Chondrocyte (in vitro differentiated cells): ENCODE results near the gene LAPTM5. TPM values are rescaled to one million over a fixed set of nuclear protein-coding genes. Genes with fewer than 3 reads are reported as not detected.
A peak's percentile ranks its signal among the peaks of the same experiment; 100 is the strongest.

Experiments used
- DNase-seq: peaks from one replicate; pipeline ENCODE4 v3.0.0; 2021; ENCODE audit warnings: mixed read lengths, low spot score
- H3K27ac Mint-ChIP-seq: one replicate; pipeline ENCODE4 v1.8.0; 2021; ENCODE audit warnings: mild to moderate bottlenecking, moderate library complexity, mixed read lengths; ENCODE audit not compliant: unreplicated experiment
- H3K27me3 Mint-ChIP-seq: 2 replicates; pipeline ENCODE4 v1.8.0; 2021; ENCODE audit warnings: low read depth, mixed read lengths
- H3K36me3 Mint-ChIP-seq: 2 replicates; pipeline ENCODE4 v1.8.0; 2021; ENCODE audit warnings: low read depth, mixed read lengths
- H3K4me1 Mint-ChIP-seq: 2 replicates; pipeline ENCODE4 v1.8.0; 2021; ENCODE audit warnings: low read depth, mild to moderate bottlenecking, mixed read lengths
- H3K4me3 Mint-ChIP-seq: one replicate; pipeline ENCODE4 v1.8.0; 2021; ENCODE audit warnings: mild to moderate bottlenecking, moderate library complexity, mixed read lengths; ENCODE audit not compliant: unreplicated experiment
- H3K9me3 Mint-ChIP-seq: 2 replicates; pipeline ENCODE4 v1.8.0; 2021; ENCODE audit warnings: low read depth, mixed read lengths
- CTCF ChIP-seq: fragments of 200-600 bp; sonication (generic); IDR thresholded peaks from 2 replicates; pipeline ENCODE4 v1.5.0; 2021; ENCODE audit warnings: antibody characterized with exemption, mild to moderate bottlenecking, moderate library complexity
- total RNA-seq: library from RNA; stranded (reverse); gene quantifications from 3 replicates; pipeline ENCODE4 v1.2.1, GENCODE V29; 2021

LAPTM5 gene
- total RNA-seq, 1 donor from 2014 or later, result not detected

DNA sequence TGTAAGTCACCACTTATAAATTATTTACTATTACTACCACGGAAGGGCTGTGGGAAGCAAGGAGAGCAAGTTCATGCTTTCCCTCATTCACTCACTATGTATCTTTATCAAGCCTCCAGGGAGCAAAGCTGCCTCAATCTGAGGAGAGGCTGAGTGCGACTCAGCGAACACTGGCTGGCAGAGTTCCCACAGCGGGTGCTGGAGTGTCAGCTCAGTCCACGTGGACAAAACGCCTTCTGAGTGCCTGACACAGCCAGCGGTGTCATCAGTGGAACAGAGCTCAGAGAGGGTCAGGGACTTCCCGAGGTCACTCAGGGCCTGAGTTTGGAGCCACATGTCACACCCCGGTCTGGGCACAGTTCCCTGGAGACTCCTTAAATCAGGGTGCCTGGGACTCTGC is 51.0 kb downstream of the LAPTM5 start:
- no peaks in the 10 kb centered on the region for H3K36me3 Mint-ChIP-seq
- H3K27ac Mint-ChIP-seq, result no peak overlapping the region
- H3K27me3 Mint-ChIP-seq, result peaks cover 13% of the 10 kb centered on the region
- H3K9me3 Mint-ChIP-seq, result no peaks in the 10 kb centered on the region
- no peak for TF ChIP-seq CTCF
- DNase-seq, result no peak
- no peaks in the 10 kb centered on the region for H3K4me1 Mint-ChIP-seq
- H3K4me3 Mint-ChIP-seq, result no peak overlapping the region

DNA sequence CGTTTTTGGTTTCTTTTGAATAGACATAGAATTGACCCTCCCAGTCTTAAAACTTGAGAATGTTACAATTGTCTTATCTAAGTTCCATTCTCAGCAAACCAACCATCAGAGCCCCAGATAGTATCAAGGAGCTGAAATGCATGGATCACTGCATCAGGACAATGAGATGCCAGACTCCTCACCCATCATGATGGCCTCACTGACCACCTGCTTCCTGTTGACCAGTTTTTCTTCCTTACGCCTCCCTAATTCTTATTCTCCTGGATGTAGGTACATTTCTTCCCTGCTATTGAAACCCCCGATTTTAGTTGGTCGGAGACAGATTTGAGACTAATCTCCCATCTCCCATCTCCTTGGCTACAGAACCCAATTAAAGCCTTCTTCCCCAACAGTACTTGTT is 51.9 kb downstream of the LAPTM5 start:
- Mint-ChIP-seq H3K4me1 (no peaks in the 10 kb centered on the region), H3K9me3 (no peaks in the 10 kb centered on the region), H3K27ac (no peak overlapping the region), H3K4me3 (no peak overlapping the region), H3K27me3 (peaks cover 13% of the 10 kb centered on the region), H3K36me3 (no peaks in the 10 kb centered on the region)
- TF ChIP-seq CTCF, result no peak
- DNase-seq, result no peak

DNA sequence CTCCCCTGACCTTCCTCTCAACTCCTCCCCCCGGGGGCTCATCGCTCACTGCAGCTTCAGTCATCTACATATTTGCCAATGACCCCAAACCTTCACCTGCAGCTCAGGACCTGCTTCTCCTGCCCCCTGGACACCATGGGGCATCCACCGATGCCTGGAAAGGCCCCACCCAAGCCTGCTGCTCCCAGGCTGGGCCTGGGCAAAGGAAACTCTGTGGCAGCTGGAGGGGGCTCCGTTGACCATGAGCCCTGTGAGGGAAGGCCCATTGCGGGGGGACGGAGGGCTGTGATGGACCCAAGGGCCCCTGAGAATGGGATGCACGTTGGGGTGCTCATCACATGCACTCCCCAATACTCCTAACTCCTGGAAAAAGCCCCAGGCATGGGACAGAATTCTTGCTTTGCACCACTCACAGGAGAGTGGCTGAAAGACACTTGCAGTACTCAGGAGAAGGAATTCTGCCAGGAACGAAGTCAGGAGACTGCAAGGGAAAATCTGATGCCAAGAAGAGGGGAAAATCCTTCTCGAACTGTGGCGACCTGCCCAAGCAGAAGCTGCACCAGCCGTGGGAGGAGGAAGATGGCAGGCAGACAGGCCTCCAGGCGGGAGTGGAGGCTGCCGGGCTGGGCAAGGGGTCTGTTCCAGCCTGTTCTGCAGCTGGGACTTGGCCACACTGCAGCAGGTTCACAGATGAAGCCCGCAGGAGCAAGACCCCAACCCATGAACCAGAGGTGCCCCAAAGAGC is 52.6 kb downstream of the LAPTM5 start:
- TF ChIP-seq CTCF, result no peak
- Mint-ChIP-seq H3K9me3 (no peaks in the 10 kb centered on the region), H3K4me1 (no peaks in the 10 kb centered on the region), H3K4me3 (no peak overlapping the region), H3K36me3 (no peaks in the 10 kb centered on the region), H3K27ac (no peak overlapping the region), H3K27me3 (peaks cover 13% of the 10 kb centered on the region)
- peak; percentile 67 for DNase-seq

DNA sequence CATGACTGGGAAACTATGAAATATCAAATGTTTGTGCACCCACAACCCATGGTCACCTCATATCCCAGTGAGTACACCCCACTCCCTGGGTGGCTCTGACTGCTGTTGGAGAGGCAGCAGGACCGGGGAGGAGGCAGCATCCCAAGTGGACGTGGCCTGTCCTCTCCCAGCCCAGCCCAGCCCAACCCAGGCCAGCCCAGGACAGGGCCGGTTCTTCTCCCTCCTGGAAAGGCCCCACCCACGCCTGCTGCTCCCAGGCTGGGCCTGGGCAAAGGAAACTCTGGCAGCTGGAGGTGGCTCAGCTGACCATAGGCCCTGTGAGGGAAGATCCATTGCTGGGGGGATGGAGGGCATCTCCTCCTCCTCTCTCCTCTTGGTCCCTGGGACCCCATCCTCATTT is 53.3 kb downstream of the LAPTM5 start:
- Mint-ChIP-seq H3K27ac (no peak overlapping the region), H3K4me1 (no peaks in the 10 kb centered on the region), H3K27me3 (peaks cover 10% of the 10 kb centered on the region), H3K4me3 (no peak overlapping the region), H3K9me3 (no peaks in the 10 kb centered on the region), H3K36me3 (no peaks in the 10 kb centered on the region)
- peak; percentile 67 for DNase-seq
- no peak for TF ChIP-seq CTCF

GRCh38 chr1:30702823-30703222 is 54.8 kb downstream of the LAPTM5 start:
- TF ChIP-seq CTCF, result no peak
- no peak overlapping the region for H3K27ac Mint-ChIP-seq
- H3K27me3 Mint-ChIP-seq, result peaks cover 10% of the 10 kb centered on the region
- H3K4me1 Mint-ChIP-seq, result no peaks in the 10 kb centered on the region
- no peak overlapping the region for H3K4me3 Mint-ChIP-seq
- H3K36me3 Mint-ChIP-seq, result no peaks in the 10 kb centered on the region
- no peaks in the 10 kb centered on the region for H3K9me3 Mint-ChIP-seq
- no peak for DNase-seq
